Measurements from ENCODE around the gene TOP1. TPM values are rescaled to one million over a fixed set of nuclear protein-coding genes. Genes with fewer than 3 reads are reported as not detected.

The TOP1 gene
- total RNA-seq, 1 donor from 2014 or later, result 80.9 TPM

Other genes starting within 250 kb of the TOP1 start
- gene PLCG1, start 108.7 kb downstream of the TOP1 start, total RNA-seq, result 414 and 416 TPM in 2 replicates